ENCODE results near the gene SFT2D3.
"Not testable (repeated sequence)": the region's sequence is repeated elsewhere in the genome, so short reads cannot be mapped to it uniquely, and the experiment has no call there.

SFT2D3 gene

GRCh38 chr2:127712999-127713398, 11.7 kb downstream of the SFT2D3 start:
- DNase-seq, result no peak

- no peak for DNase-seq
Observed at GRCh38 chr2:127713562-127713961, 12.3 kb downstream of the SFT2D3 start.

- DNase-seq, result no peak
Observed at GRCh38 chr2:127715778-127716449, 14.6 kb downstream of the SFT2D3 start.

GRCh38 chr2:127718271-127718670, 17.0 kb downstream of the SFT2D3 start:
- no peak for DNase-seq

GRCh38 chr2:127719301-127720218, 18.3 kb downstream of the SFT2D3 start:
- DNase-seq, result no peak

- DNase-seq, result no peak
Observed at GRCh38 chr2:127721311-127721977, 20.1 kb downstream of the SFT2D3 start.

- DNase-seq, result no peak
Observed at GRCh38 chr2:127721978-127722355, 20.7 kb downstream of the SFT2D3 start.

- DNase-seq, result no peak
Observed at GRCh38 chr2:127722807-127723206, 21.5 kb downstream of the SFT2D3 start.

GRCh38 chr2:127726158-127726880, 25.0 kb downstream of the SFT2D3 start:
- DNase-seq, result no peak

- no peak for DNase-seq
Observed at GRCh38 chr2:127733113-127733815, 32.0 kb downstream of the SFT2D3 start.

- DNase-seq, result no peak
Observed at GRCh38 chr2:127733816-127734537, 32.7 kb downstream of the SFT2D3 start.

GRCh38 chr2:127735044-127735443, 33.7 kb downstream of the SFT2D3 start:
- no peak for DNase-seq

GRCh38 chr2:127735537-127736399, 34.5 kb downstream of the SFT2D3 start:
- DNase-seq, result no peak

- DNase-seq, result no peak
Observed at GRCh38 chr2:127737892-127738291, 36.6 kb downstream of the SFT2D3 start.

- no peak for DNase-seq
Observed at GRCh38 chr2:127739800-127740199, 38.5 kb downstream of the SFT2D3 start.

GRCh38 chr2:127740665-127741288, 39.5 kb downstream of the SFT2D3 start:
- DNase-seq, result no peak

GRCh38 chr2:127743477-127744026, 42.3 kb downstream of the SFT2D3 start:
- DNase-seq, result no peak

GRCh38 chr2:127747621-127748020, 46.3 kb downstream of the SFT2D3 start:
- no peak for DNase-seq

GRCh38 chr2:127749537-127749936, 48.2 kb downstream of the SFT2D3 start:
- DNase-seq, result not testable (repeated sequence)

- no peak for DNase-seq
Observed at GRCh38 chr2:127753374-127753773, 52.1 kb downstream of the SFT2D3 start.
